Neural crest cell (in vitro differentiated cells): Measurements from ENCODE around the gene ATP9B. TPM values are rescaled to one million over a fixed set of nuclear protein-coding genes. Genes with fewer than 3 reads are reported as not detected.
A peak's percentile ranks its signal among the peaks of the same experiment; 100 is the strongest.

Experiments used
- DNase-seq: peaks from one replicate; pipeline ENCODE4 v3.0.0; 2021; ENCODE audit warnings: low read depth, mixed read lengths, low spot score
- H3K27ac Mint-ChIP-seq: one replicate; pipeline ENCODE4 v1.8.0; 2021; ENCODE audit warnings: mild to moderate bottlenecking, mixed read lengths; ENCODE audit not compliant: unreplicated experiment
- H3K27me3 Mint-ChIP-seq: 2 replicates; pipeline ENCODE4 v1.8.0; 2021; ENCODE audit warnings: low read depth, mild to moderate bottlenecking, mixed read lengths
- H3K36me3 Mint-ChIP-seq: 2 replicates; pipeline ENCODE4 v1.8.0; 2021; ENCODE audit warnings: low read depth, mild to moderate bottlenecking, mixed read lengths
- H3K4me1 Mint-ChIP-seq: 2 replicates; pipeline ENCODE4 v1.8.0; 2021; ENCODE audit warnings: mixed read lengths
- H3K4me3 Mint-ChIP-seq: one replicate; pipeline ENCODE4 v1.8.0; 2021; ENCODE audit warnings: mild to moderate bottlenecking, mixed read lengths
- H3K9me3 Mint-ChIP-seq: 2 replicates; pipeline ENCODE4 v1.8.0; 2021; ENCODE audit warnings: mixed read lengths
- CTCF ChIP-seq: fragments of 200-600 bp; sonication (generic); conservative IDR thresholded peaks from 2 replicates; pipeline ENCODE4 v1.5.0; 2021; ENCODE audit warnings: antibody characterized with exemption, mild to moderate bottlenecking
- long read RNA-seq: library from polyadenylated mRNA; unstranded; transcript quantifications from one replicate; pipeline ENCODE4 v2.0.0, GENCODE V29; 2020
- total RNA-seq: library from RNA; stranded (reverse); gene quantifications from 2 replicates; pipeline ENCODE4 v1.2.1, GENCODE V29; 2021

Gene ATP9B
- total RNA-seq = 32.9 and 33.8 TPM in 2 replicates
- long read RNA-seq, full-length matches to known transcripts = 9 of 28 reads
- long read RNA-seq, partial matches to known transcripts = 8 of 28 reads
- long read RNA-seq, other reads (novel, unspliced or antisense) = 11 of 28 reads

- peaks cover 30% of the 10 kb centered on the region for H3K27me3 Mint-ChIP-seq
- peaks cover 38% of the 10 kb centered on the region for H3K36me3 Mint-ChIP-seq
- peak within 1 kb of the TSS; percentile 94 for H3K27ac Mint-ChIP-seq
- H3K4me1 Mint-ChIP-seq = peaks cover 23% of the 10 kb centered on the region
- peak; percentile 95 for DNase-seq
- no peak for TF ChIP-seq CTCF
- peak within 1 kb of the TSS; percentile 97 for H3K4me3 Mint-ChIP-seq
- H3K9me3 Mint-ChIP-seq = peaks cover 34% of the 10 kb centered on the region
Observed at GRCh38 chr18:79068937-79069716, at the start of gene ATP9B. TSS of gene ATP9B (plus strand) at chr18:79069394. CDS start at chr18:79069411, 17 bp downstream.

- H3K27me3 Mint-ChIP-seq = no peaks in the 10 kb centered on the region
- H3K9me3 Mint-ChIP-seq = peaks cover 6% of the 10 kb centered on the region
Observed at GRCh38 chr18:79019881-79020280, 49.3 kb upstream of the ATP9B start.

GRCh38 chr18:79022603-79023002 lies 46.6 kb upstream of the ATP9B start:
- H3K9me3 Mint-ChIP-seq = peaks cover 6% of the 10 kb centered on the region
- DNase-seq = no peak
- H3K4me3 Mint-ChIP-seq = no peak overlapping the region
- no peaks in the 10 kb centered on the region for H3K36me3 Mint-ChIP-seq
- H3K4me1 Mint-ChIP-seq = no peaks in the 10 kb centered on the region
- no peak for TF ChIP-seq CTCF
- H3K27ac Mint-ChIP-seq = no peak overlapping the region
- H3K27me3 Mint-ChIP-seq = no peaks in the 10 kb centered on the region

More at GRCh38 chr18:79019881-79020280, 49.3 kb upstream of the ATP9B start:
- no peak for TF ChIP-seq CTCF
- no peaks in the 10 kb centered on the region for H3K36me3 Mint-ChIP-seq
- H3K4me3 Mint-ChIP-seq = no peak overlapping the region
- H3K27ac Mint-ChIP-seq = no peak overlapping the region
- no peaks in the 10 kb centered on the region for H3K4me1 Mint-ChIP-seq
- DNase-seq = no peak

- no peak for TF ChIP-seq CTCF
- Mint-ChIP-seq H3K36me3 (no peaks in the 10 kb centered on the region), H3K4me3 (no peak overlapping the region), H3K27me3 (no peaks in the 10 kb centered on the region), H3K4me1 (no peaks in the 10 kb centered on the region), H3K9me3 (peaks cover 10% of the 10 kb centered on the region), H3K27ac (no peak overlapping the region)
- no peak for DNase-seq
Observed at GRCh38 chr18:79026491-79026890, 42.7 kb upstream of the ATP9B start.

GRCh38 chr18:79030680-79031079 lies 38.5 kb upstream of the ATP9B start:
- Mint-ChIP-seq H3K4me1 (no peaks in the 10 kb centered on the region), H3K27me3 (no peaks in the 10 kb centered on the region), H3K4me3 (no peak overlapping the region), H3K36me3 (peaks cover 6% of the 10 kb centered on the region), H3K9me3 (peaks cover 9% of the 10 kb centered on the region), H3K27ac (no peak overlapping the region)
- no peak for DNase-seq
- no peak for TF ChIP-seq CTCF
